SU-DHL-6 (cell line): ENCODE results near the gene PKN3.
A peak's percentile ranks its signal among the peaks of the same experiment; 100 is the strongest.

Experiments used
- H2AFZ ChIP-seq: fragments of 200-600 bp; sonication (generic); 2 replicates; pipeline ENCODE4 v1.6.1; 2014; ENCODE audit warnings: low read depth, mild to moderate bottlenecking, moderate library complexity, mixed read lengths, antibody characterized with exemption, low read length; ENCODE audit not compliant: severe bottlenecking
- H3F3A ChIP-seq: fragments of 200-600 bp; shearing (Covaris generic); 2 replicates; pipeline ENCODE4 v1.6.0; 2016; ENCODE audit warnings: antibody characterized with exemption, mild to moderate bottlenecking; ENCODE audit not compliant: insufficient read depth
- H3K27ac ChIP-seq: fragments of 200-600 bp; sonication (generic); 2 replicates; pipeline ENCODE4 v1.5.1; 2016; ENCODE audit warnings: low read depth, mild to moderate bottlenecking, low read length, moderate library complexity, mixed read lengths
- H3K27me3 ChIP-seq: fragments of 200-600 bp; sonication (generic), shearing (Covaris generic); 2 replicates; pipeline ENCODE4 v1.6.0; 2014; ENCODE audit warnings: mild to moderate bottlenecking, low read length
- H3K36me3 ChIP-seq: fragments of 200-600 bp; sonication (generic); 2 replicates; pipeline ENCODE4 v1.6.1; 2014; ENCODE audit warnings: mild to moderate bottlenecking, low read length, mixed read lengths
- H3K4me2 ChIP-seq: fragments of 300-600, 200-600 bp; shearing (Covaris generic), sonication (generic); 2 replicates; pipeline ENCODE4 v1.6.0; 2014; ENCODE audit warnings: low read length, low read depth, mild to moderate bottlenecking; ENCODE audit not compliant: poor library complexity, severe bottlenecking
- H3K4me3 ChIP-seq: fragments of 200-600 bp; sonication (generic); 2 replicates; pipeline ENCODE4 v1.5.1; 2014; ENCODE audit warnings: antibody characterized with exemption, low read length, mild to moderate bottlenecking, mixed read lengths; ENCODE audit not compliant: insufficient read depth, poor library complexity, severe bottlenecking
- H3K79me2 ChIP-seq: fragments of 200-600 bp; sonication (generic); 2 replicates; pipeline ENCODE4 v1.6.1; 2014; ENCODE audit warnings: mild to moderate bottlenecking, low read length, moderate library complexity; ENCODE audit not compliant: insufficient read depth
- H3K9ac ChIP-seq: fragments of 200-600 bp; sonication (generic); 2 replicates; pipeline ENCODE4 v1.7.0; 2014; ENCODE audit warnings: mild to moderate bottlenecking, low read length
- H3K9me2 ChIP-seq: fragments of 200-600 bp; sonication (generic); replicated peaks from 2 replicates; pipeline ENCODE4 v1.6.1; 2014; ENCODE audit warnings: low read length; ENCODE audit not compliant: insufficient read depth
- H3K9me3 ChIP-seq: fragments of 200-600 bp; sonication (generic); 2 replicates; pipeline ENCODE4 v1.6.1; 2014; ENCODE audit warnings: low read length, mixed read lengths; ENCODE audit not compliant: insufficient read depth
- H4K20me1 ChIP-seq: fragments of 200-600 bp; sonication (generic); 2 replicates; pipeline ENCODE4 v1.6.1; 2014; ENCODE audit warnings: low read depth, mild to moderate bottlenecking, antibody characterized with exemption, low read length, moderate library complexity, mixed read lengths
- EZH2phosphoT487 ChIP-seq: fragments of 200-600 bp; sonication (generic), shearing (Covaris generic); conservative IDR thresholded peaks from 2 replicates; pipeline ENCODE4 v1.6.1; 2018; ENCODE audit warnings: mild to moderate bottlenecking, antibody characterized with exemption, low read length, moderate library complexity, mixed read lengths
- TF ChIP-seq, protein P1 (sequence below): fragments of 200-600 bp; sonication (generic); IDR thresholded peaks from one replicate; pipeline ENCODE4 v1.5.1; 2017; ENCODE audit warnings: antibody characterized with exemption, mild to moderate bottlenecking, low read length, moderate library complexity; ENCODE audit not compliant: insufficient read depth, poor library complexity, severe bottlenecking

Gene PKN3

GRCh38 chr9:128733256-128733655, 31.0 kb downstream of the PKN3 start:
- no peaks in the 10 kb centered on the region for H3F3A ChIP-seq
- H3K9me3 ChIP-seq: no peaks in the 10 kb centered on the region
- no peaks in the 10 kb centered on the region for H3K27me3 ChIP-seq
- no peak overlapping the region for H2AFZ ChIP-seq
- no peaks in the 10 kb centered on the region for H3K9me2 ChIP-seq
- no peak overlapping the region for H3K9ac ChIP-seq
- H3K79me2 ChIP-seq: no peaks in the 10 kb centered on the region
- H4K20me1 ChIP-seq: no peaks in the 10 kb centered on the region
- H3K36me3 ChIP-seq: no peaks in the 10 kb centered on the region
- no peak overlapping the region for H3K27ac ChIP-seq
- TF ChIP-seq EZH2phosphoT487: no peak
- TF ChIP-seq, protein P1, sequence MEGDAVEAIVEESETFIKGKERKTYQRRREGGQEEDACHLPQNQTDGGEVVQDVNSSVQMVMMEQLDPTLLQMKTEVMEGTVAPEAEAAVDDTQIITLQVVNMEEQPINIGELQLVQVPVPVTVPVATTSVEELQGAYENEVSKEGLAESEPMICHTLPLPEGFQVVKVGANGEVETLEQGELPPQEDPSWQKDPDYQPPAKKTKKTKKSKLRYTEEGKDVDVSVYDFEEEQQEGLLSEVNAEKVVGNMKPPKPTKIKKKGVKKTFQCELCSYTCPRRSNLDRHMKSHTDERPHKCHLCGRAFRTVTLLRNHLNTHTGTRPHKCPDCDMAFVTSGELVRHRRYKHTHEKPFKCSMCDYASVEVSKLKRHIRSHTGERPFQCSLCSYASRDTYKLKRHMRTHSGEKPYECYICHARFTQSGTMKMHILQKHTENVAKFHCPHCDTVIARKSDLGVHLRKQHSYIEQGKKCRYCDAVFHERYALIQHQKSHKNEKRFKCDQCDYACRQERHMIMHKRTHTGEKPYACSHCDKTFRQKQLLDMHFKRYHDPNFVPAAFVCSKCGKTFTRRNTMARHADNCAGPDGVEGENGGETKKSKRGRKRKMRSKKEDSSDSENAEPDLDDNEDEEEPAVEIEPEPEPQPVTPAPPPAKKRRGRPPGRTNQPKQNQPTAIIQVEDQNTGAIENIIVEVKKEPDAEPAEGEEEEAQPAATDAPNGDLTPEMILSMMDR: peak; percentile 15
- no peak overlapping the region for H3K4me3 ChIP-seq
- no peak overlapping the region for H3K4me2 ChIP-seq

GRCh38 chr9:128735373-128735772, 33.1 kb downstream of the PKN3 start:
- Histone ChIP-seq H3K9me3 (no peaks in the 10 kb centered on the region), H3K79me2 (no peaks in the 10 kb centered on the region), H2AFZ (no peak overlapping the region), H3K4me3 (no peak overlapping the region), H3K27me3 (no peaks in the 10 kb centered on the region), H3K27ac (no peak overlapping the region), H3K9me2 (no peaks in the 10 kb centered on the region), H3K4me2 (no peak overlapping the region), H4K20me1 (no peaks in the 10 kb centered on the region), H3F3A (no peaks in the 10 kb centered on the region), H3K36me3 (no peaks in the 10 kb centered on the region), H3K9ac (no peak overlapping the region)
- TF ChIP-seq EZH2phosphoT487: no peak
- TF ChIP-seq, protein P1: no peak

DNA sequence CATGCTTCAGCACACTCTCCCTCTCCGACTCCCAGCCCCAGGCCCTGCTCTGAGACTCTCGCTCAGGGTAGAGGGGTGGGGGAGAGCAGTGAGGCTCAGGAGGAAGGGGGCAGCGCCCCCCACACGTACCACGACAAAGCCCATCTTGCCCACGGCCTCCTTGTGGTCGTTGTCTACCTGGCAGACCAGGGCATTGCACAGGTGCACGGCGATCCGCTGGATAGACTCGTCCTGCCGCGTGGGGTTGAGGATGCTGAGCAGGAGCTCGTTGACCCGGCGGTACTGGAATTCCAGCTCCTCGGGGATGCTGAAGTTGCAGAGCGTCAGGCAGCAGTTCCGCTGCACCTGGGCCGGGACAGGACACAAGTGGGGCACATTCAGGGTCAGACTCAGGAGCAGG, 40.1 kb downstream of the PKN3 start:
- no peak overlapping the region for H3K4me2 ChIP-seq
- H3K27ac ChIP-seq: no peak overlapping the region
- H3K9ac ChIP-seq: no peak overlapping the region
- no peak overlapping the region for H2AFZ ChIP-seq
- H3K9me2 ChIP-seq: no peaks in the 10 kb centered on the region
- no peaks in the 10 kb centered on the region for H3K36me3 ChIP-seq
- no peaks in the 10 kb centered on the region for H3K27me3 ChIP-seq
- TF ChIP-seq, protein P1: no peak
- TF ChIP-seq EZH2phosphoT487: no peak
- no peaks in the 10 kb centered on the region for H3K79me2 ChIP-seq
- H3K4me3 ChIP-seq: no peak overlapping the region
- H4K20me1 ChIP-seq: no peaks in the 10 kb centered on the region
- no peaks in the 10 kb centered on the region for H3F3A ChIP-seq
- no peaks in the 10 kb centered on the region for H3K9me3 ChIP-seq
